Natural killer cell treated with Interleukin-12 subunit alpha and Interleukin-12 subunit beta and Interleukin-15 and Interleukin-18, amount 100 ng/mL, for 72 hours (primary cell): ENCODE results near the gene ZNF142. TPM values are rescaled to one million over a fixed set of nuclear protein-coding genes. Genes with fewer than 3 reads are reported as not detected.
A peak's percentile ranks its signal among the peaks of the same experiment; 100 is the strongest.

Experiments
- ATAC-seq, 2 donors: fragments of 150-1000 bp; cut with Tn5 transposase in 1 of 2; sonication (Bioruptor Pico), chemical (Tn5 transposase) in 1 of 2; 2 replicates each; pipeline ENCODE4 v1.10.0; 2021
- DNase-seq: peaks from one replicate; pipeline ENCODE4 v3.0.0; 2022; ENCODE audit warnings: low spot score
- H3K27ac Mint-ChIP-seq, 2 donors: 1 replicate in 1 of 2; 2 replicates in 1 of 2; pipeline ENCODE4 v1.8.0; 2022; ENCODE audit warnings: mixed read lengths in 2 of 2, mild to moderate bottlenecking in 1 of 2, moderate library complexity in 1 of 2
- H3K27me3 Mint-ChIP-seq, 2 donors: 1 replicate in 1 of 2; 2 replicates in 1 of 2; pipeline ENCODE4 v1.8.0; 2022; ENCODE audit warnings: mixed read lengths in 2 of 2
- H3K36me3 Mint-ChIP-seq: one replicate; pipeline ENCODE4 v1.8.0; 2022; ENCODE audit warnings: mixed read lengths
- H3K4me1 Mint-ChIP-seq, 2 donors: 1 replicate in 1 of 2; 2 replicates in 1 of 2; pipeline ENCODE4 v1.8.0; 2022; ENCODE audit warnings: low read depth in 2 of 2, mixed read lengths in 2 of 2, mild to moderate bottlenecking in 1 of 2
- H3K4me3 Mint-ChIP-seq: one replicate; pipeline ENCODE4 v1.8.0; 2022; ENCODE audit warnings: mixed read lengths
- H3K9me3 Mint-ChIP-seq: 2 replicates; pipeline ENCODE4 v1.8.0; 2022; ENCODE audit warnings: mixed read lengths
- total RNA-seq, 2 donors: library from RNA; stranded (reverse); gene quantifications; one replicate each; pipeline ENCODE4 v1.2.3, GENCODE V29; 2022

ZNF142 gene
- total RNA-seq, 2 donors from 2014 or later: 51.1 to 86.6 TPM

DNA sequence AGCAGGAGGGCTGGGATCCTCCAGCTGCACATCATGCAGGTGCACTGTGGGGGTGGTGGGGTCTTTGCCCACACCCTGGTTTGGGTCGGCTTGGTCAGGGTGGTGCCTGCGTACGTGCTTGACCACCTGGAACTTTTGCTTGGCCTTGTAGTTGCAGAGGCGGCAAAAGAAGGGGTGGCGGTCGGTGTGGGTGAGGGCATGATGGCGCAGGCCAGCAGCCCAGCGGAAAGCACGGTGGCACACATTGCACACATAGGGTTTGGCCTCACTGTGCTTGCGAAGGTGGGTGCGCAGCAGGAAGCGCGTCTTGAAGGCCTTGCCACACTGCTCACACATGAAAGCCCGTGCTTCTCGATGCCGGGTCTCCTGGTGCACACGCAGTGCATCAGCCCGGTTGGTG lies 21.1 kb downstream of the ZNF142 start:
- Mint-ChIP-seq H3K27me3 (no peaks in the 10 kb centered on the region), H3K27ac (no peak overlapping the region), H3K9me3 (no peaks in the 10 kb centered on the region), H3K36me3 (peaks cover 14% of the 10 kb centered on the region), H3K4me1 (no peaks in the 10 kb centered on the region), H3K4me3 (no peak overlapping the region)
- DNase-seq (no peak), ATAC-seq (no peak)

DNA sequence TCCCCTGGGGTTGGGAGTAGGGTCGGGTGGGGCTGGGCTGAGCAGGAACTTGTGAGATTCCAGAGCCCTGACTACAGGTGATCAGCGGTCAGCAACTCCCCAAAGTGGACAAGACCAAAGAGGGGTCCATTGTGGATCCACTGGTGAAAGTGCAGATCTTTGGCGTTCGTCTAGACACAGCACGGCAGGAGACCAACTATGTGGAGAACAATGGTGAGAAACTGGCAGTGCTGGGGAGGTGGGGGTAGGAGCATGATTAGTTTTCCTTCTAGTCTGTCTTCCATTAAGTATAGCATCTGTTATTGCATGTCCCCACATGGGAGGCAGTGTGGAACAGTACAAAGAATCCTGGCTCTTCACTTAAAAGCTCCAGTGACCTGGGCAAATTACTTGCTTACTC lies 23.7 kb downstream of the ZNF142 start:
- Mint-ChIP-seq H3K9me3 (no peaks in the 10 kb centered on the region), H3K4me1 (no peaks in the 10 kb centered on the region), H3K27ac (no peak overlapping the region), H3K4me3 (no peak overlapping the region), H3K27me3 (no peaks in the 10 kb centered on the region), H3K36me3 (peaks cover 14% of the 10 kb centered on the region)
- no peak for DNase-seq
- no peak for ATAC-seq

GRCh38 chr2:218631837-218632236 lies 27.6 kb downstream of the ZNF142 start:
- Mint-ChIP-seq H3K27me3 (no peaks in the 10 kb centered on the region), H3K4me3 (no peak overlapping the region), H3K9me3 (no peaks in the 10 kb centered on the region), H3K27ac (no peak overlapping the region), H3K36me3 (peaks cover 3% of the 10 kb centered on the region), H3K4me1 (no peaks in the 10 kb centered on the region)
- no peak for ATAC-seq
- no peak for DNase-seq

DNA sequence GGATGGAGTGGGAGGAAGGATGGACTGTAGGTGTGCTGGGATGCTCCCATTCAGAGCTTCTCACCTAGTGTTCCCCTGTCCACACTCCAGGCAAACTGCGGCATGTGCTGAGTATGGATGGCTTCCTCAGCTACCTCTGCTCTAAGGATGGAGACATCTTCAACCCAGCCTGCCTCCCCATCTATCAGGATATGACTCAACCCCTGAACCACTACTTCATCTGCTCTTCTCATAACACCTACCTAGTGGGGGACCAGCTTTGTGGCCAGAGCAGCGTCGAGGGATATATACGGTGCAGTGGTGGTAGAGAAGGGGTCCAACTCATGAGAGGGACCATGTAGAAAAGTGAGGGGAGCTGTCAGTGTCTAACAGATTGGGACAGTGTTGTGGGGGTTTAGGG lies 31.5 kb downstream of the ZNF142 start:
- no peaks in the 10 kb centered on the region for H3K4me1 Mint-ChIP-seq
- H3K36me3 Mint-ChIP-seq: no peaks in the 10 kb centered on the region
- ATAC-seq: peak in 1 of 2 donors; percentile 73
- DNase-seq: no peak
- H3K27me3 Mint-ChIP-seq: no peaks in the 10 kb centered on the region
- no peak overlapping the region for H3K4me3 Mint-ChIP-seq
- H3K9me3 Mint-ChIP-seq: no peaks in the 10 kb centered on the region
- H3K27ac Mint-ChIP-seq: no peak overlapping the region

DNA sequence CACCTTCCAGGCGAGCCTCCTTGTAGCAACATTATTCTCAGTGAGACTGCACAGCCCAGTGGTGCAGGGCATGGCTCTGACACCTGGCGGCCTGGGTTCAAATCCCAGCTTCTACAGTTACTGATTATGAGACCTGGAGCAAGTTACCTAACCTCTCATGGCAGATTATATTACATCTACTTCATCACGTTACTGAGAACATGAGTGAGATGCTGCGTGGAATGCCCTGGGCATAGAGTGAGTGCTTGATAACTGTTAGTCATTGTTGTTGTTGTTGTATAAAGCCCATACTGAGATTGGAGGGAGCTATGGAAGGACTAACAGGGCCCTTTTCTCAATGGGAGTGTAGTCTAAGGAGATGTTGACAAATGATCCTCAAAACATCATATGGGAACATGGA lies 33.1 kb downstream of the ZNF142 start:
- H3K9me3 Mint-ChIP-seq: no peaks in the 10 kb centered on the region
- no peaks in the 10 kb centered on the region for H3K4me1 Mint-ChIP-seq
- no peaks in the 10 kb centered on the region for H3K27me3 Mint-ChIP-seq
- no peak overlapping the region for H3K27ac Mint-ChIP-seq
- H3K4me3 Mint-ChIP-seq: no peak overlapping the region
- no peaks in the 10 kb centered on the region for H3K36me3 Mint-ChIP-seq
- peak in 1 of 2 donors; percentile 36 for ATAC-seq
- no peak for DNase-seq

- ATAC-seq (no peak), DNase-seq (no peak)
- Mint-ChIP-seq H3K4me3 (no peak overlapping the region), H3K36me3 (no peaks in the 10 kb centered on the region), H3K27me3 (no peaks in the 10 kb centered on the region), H3K9me3 (no peaks in the 10 kb centered on the region), H3K4me1 (no peaks in the 10 kb centered on the region), H3K27ac (no peak overlapping the region)
Measured at GRCh38 chr2:218623366-218623705, 36.1 kb downstream of the ZNF142 start.

GRCh38 chr2:218622606-218623365 lies 36.6 kb downstream of the ZNF142 start:
- ATAC-seq: peak in 1 of 2 donors; percentile 40
- Mint-ChIP-seq H3K27ac (no peak overlapping the region), H3K4me3 (no peak overlapping the region)

DNA sequence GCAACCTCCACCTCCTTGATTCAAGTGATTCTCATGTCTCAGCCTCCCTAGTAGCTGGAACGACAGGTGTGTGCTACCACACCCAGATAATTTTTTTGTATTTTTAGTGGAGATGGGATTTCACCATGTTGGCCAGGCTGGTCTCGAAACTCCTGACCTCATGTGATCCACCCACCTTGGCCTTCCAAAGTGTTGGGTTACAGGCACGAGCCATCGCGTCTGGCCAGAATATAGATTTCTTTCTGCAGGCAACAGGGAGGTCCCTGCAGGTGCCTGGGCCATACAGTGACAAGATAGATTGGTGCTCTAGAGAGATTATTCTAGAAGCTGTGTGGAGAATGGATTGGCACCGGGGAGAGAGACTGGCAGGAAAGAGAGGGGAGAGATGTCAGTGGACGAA lies 38.4 kb downstream of the ZNF142 start:
- Mint-ChIP-seq H3K9me3 (no peaks in the 10 kb centered on the region), H3K27me3 (no peaks in the 10 kb centered on the region), H3K4me3 (no peak overlapping the region), H3K4me1 (no peaks in the 10 kb centered on the region), H3K27ac (no peak overlapping the region), H3K36me3 (no peaks in the 10 kb centered on the region)
- DNase-seq: no peak
- no peak for ATAC-seq

More at GRCh38 chr2:218622606-218623365, 36.6 kb downstream of the ZNF142 start:
- Mint-ChIP-seq H3K9me3 (no peaks in the 10 kb centered on the region), H3K36me3 (no peaks in the 10 kb centered on the region), H3K4me1 (no peaks in the 10 kb centered on the region), H3K27me3 (no peaks in the 10 kb centered on the region)
- DNase-seq: no peak

GRCh38 chr2:218618102-218618860 lies 41.1 kb downstream of the ZNF142 start:
- DNase-seq: no peak

DNA sequence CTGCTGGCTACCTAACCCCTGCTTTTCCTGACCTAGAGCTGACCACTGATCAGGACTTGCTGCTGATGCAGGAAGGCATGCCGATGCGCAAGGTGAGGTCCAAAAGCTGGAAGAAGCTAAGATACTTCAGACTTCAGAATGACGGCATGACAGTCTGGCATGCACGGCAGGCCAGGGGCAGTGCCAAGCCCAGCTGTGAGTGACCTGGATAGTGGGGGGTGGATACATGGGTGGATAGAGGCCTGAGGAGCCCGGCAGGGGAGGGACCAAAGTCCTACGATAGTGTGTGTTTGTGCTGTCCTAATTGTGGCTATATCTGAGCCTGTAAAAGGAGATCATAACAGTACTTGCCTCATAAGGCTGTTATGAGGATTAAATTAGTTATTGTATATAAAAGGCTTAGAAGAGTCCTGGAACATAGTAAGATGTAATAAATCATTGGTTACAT lies 43.5 kb downstream of the ZNF142 start:
- no peak overlapping the region for H3K4me3 Mint-ChIP-seq
- no peaks in the 10 kb centered on the region for H3K9me3 Mint-ChIP-seq
- ATAC-seq: peak in 1 of 2 donors; percentile 43
- H3K36me3 Mint-ChIP-seq: no peaks in the 10 kb centered on the region
- H3K27ac Mint-ChIP-seq: no peak overlapping the region
- H3K4me1 Mint-ChIP-seq: no peaks in the 10 kb centered on the region
- no peak for DNase-seq
- no peaks in the 10 kb centered on the region for H3K27me3 Mint-ChIP-seq

More at GRCh38 chr2:218618102-218618860, 41.1 kb downstream of the ZNF142 start:
- no peaks in the 10 kb centered on the region for H3K36me3 Mint-ChIP-seq
- no peak overlapping the region for H3K4me3 Mint-ChIP-seq
- peak in 1 of 2 donors; percentile 31 for ATAC-seq
- no peaks in the 10 kb centered on the region for H3K4me1 Mint-ChIP-seq
- H3K9me3 Mint-ChIP-seq: no peaks in the 10 kb centered on the region
- no peaks in the 10 kb centered on the region for H3K27me3 Mint-ChIP-seq
- H3K27ac Mint-ChIP-seq: no peak overlapping the region

- ATAC-seq: peak in 1 of 2 donors; percentile 45
- H3K27ac Mint-ChIP-seq: no peak within 1 kb of the TSS
- peaks cover 17 to 18% of the 10 kb centered on the region in 2 donors for H3K27me3 Mint-ChIP-seq
- DNase-seq: no peak
- H3K4me1 Mint-ChIP-seq: no peaks in the 10 kb centered on the region
- no peak within 1 kb of the TSS for H3K4me3 Mint-ChIP-seq
- no peaks in the 10 kb centered on the region for H3K9me3 Mint-ChIP-seq
- no peaks in the 10 kb centered on the region for H3K36me3 Mint-ChIP-seq
Measured at GRCh38 chr2:218607436-218608115, 51.8 kb downstream of the ZNF142 start, which contains the start of gene PLCD4. TSS of gene PLCD4 (plus strand) at chr2:218607899. CDS start at chr2:218615740, 7,841 bp downstream.

DNA sequence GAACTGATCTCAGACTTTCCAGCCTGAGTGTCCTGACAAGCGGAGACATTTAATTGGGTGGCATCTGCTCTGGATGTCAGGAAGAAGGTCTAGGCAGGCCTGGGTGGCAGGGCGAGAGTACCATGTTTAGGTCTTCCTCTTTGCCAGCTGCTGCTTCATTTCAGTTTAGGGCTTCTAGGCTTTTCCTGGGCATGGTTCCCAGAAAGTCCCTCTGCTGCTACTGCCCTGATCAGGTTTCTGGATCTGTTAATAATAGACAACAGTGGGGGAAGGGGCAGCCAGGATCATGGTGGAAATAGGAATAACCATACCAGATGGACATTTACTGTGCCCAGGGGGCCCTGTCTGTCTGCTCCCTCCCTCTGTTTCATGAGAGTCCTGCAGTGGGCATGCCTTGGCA lies 54.0 kb downstream of the ZNF142 start:
- H3K9me3 Mint-ChIP-seq: no peaks in the 10 kb centered on the region
- H3K4me3 Mint-ChIP-seq: no peak overlapping the region
- peaks cover 17 to 18% of the 10 kb centered on the region in 2 donors for H3K27me3 Mint-ChIP-seq
- DNase-seq: no peak
- H3K4me1 Mint-ChIP-seq: no peaks in the 10 kb centered on the region
- no peaks in the 10 kb centered on the region for H3K36me3 Mint-ChIP-seq
- no peak for ATAC-seq
- no peak overlapping the region for H3K27ac Mint-ChIP-seq
